K562 (cell line): ENCODE data around the gene CERS6. TPM values are rescaled to one million over a fixed set of nuclear protein-coding genes. Genes with fewer than 3 reads are reported as not detected.
"Not testable (repeated sequence)": the region's sequence is repeated elsewhere in the genome, so short reads cannot be mapped to it uniquely, and the experiment has no call there.

ENCODE experiments used
- ATAC-seq: fragments of 200-7000 bp; cut with Tn5 transposase; 3 replicates; pipeline ENCODE4 v1.9.1; 2020; ENCODE audit warnings: moderate library complexity
- BruUV-seq: library from RNA; stranded (reverse); fragments of 400-500 nt; replicated peaks from 2 replicates; lab custom pipeline; 2021; lab: Mats Ljungman, UMichigan
- CTCF ChIA-PET: fragments of 300-600 bp; formaldehyde crosslinking; extraction: SDS; loops from one replicate; lab custom pipeline; 2021; ENCODE audit warnings: low intra/inter-chr PET ratio; lab: Yijun Ruan, JAX
- POLR2A ChIA-PET: fragments of 300-600, 350-650 bp; sonication (Branson Sonifier 250); formaldehyde crosslinking; extraction: SDS; loops from one replicate; lab custom pipeline; 2021; ENCODE audit warnings: antibody characterized with exemption, inconsistent platforms; lab: Yijun Ruan, JAX
- DNase-seq, 4 experiments: peaks; one replicate each; pipeline versions ENCODE4 v3.0.0 to v3.0.0-alpha.2; 2011 to 2018; ENCODE audit warnings: low spot score in 3 of 4, mixed read lengths in 3 of 4; ENCODE audit errors: extremely low read depth in 1 of 4
- FAIRE-seq: peaks from 2 replicates; lab custom pipeline; 2011; peaks lifted over from hg19 to GRCh38; lab: Jason Lieb, UNC
- H2AFZ ChIP-seq: 2 replicates; pipeline ENCODE4 v1.6.0; 2011; ENCODE audit warnings: low read depth, low read length, control low read depth, inconsistent platforms
- H3K27ac ChIP-seq: fragments of 200-600 bp; 3 replicates; pipeline ENCODE4 v1.8.0; 2011; ENCODE audit warnings: low read depth, mild to moderate bottlenecking, control low read depth, inconsistent platforms, low read length, moderate library complexity, mixed read lengths; ENCODE audit errors: extremely low read depth
- H3K27me3 ChIP-seq, 2 experiments: fragments of 300-600 bp in 1 of 2; 2 replicates in 1 of 2; 3 replicates in 1 of 2; pipeline versions ENCODE4 v1.6.0 to v1.8.0; 2011; ENCODE audit warnings: inconsistent platforms in 2 of 2, low read length in 2 of 2, mild to moderate bottlenecking in 1 of 2, mixed read lengths in 1 of 2, moderate library complexity in 1 of 2; ENCODE audit not compliant: control insufficient read depth in 2 of 2, insufficient read depth in 2 of 2
- H3K36me3 ChIP-seq: fragments of 300-600 bp; 3 replicates; pipeline ENCODE4 v1.8.0; 2011; ENCODE audit warnings: mild to moderate bottlenecking, low read length, inconsistent platforms; ENCODE audit not compliant: control insufficient read depth, insufficient read depth
- H3K4me1 ChIP-seq, 2 experiments: fragments of 200-600 bp in 1 of 2; replicated peaks in 1 of 2; 2 replicates in 1 of 2; 3 replicates in 1 of 2; pipeline versions ENCODE4 v1.5.1 to v1.8.0; 2011; ENCODE audit warnings: inconsistent platforms in 2 of 2, low read length in 2 of 2, mild to moderate bottlenecking in 1 of 2, mixed read lengths in 1 of 2, moderate library complexity in 1 of 2; ENCODE audit not compliant: control insufficient read depth in 2 of 2, insufficient read depth in 2 of 2
- H3K4me2 ChIP-seq: 2 replicates; pipeline ENCODE4 v1.6.1; 2011; ENCODE audit warnings: low read length, control low read depth, inconsistent platforms, mixed read lengths; ENCODE audit not compliant: insufficient read depth
- H3K4me3 ChIP-seq: fragments of 200-600 bp; sonication (generic), shearing (Covaris generic); 2 replicates; pipeline ENCODE4 v1.5.1; 2016; ENCODE audit warnings: control low read depth, inconsistent platforms
- H3K79me2 ChIP-seq: fragments of 200-600 bp; 3 replicates; pipeline ENCODE4 v1.8.0; 2011; ENCODE audit warnings: low read length, inconsistent platforms; ENCODE audit not compliant: control insufficient read depth, insufficient read depth
- H3K9ac ChIP-seq, 2 experiments: 2 replicates each; pipeline versions ENCODE4 v1.6.0 to v1.6.1; 2011; ENCODE audit warnings: low read depth in 2 of 2, low read length in 2 of 2, control low read depth in 1 of 2, inconsistent platforms in 1 of 2, mild to moderate bottlenecking in 1 of 2, mixed read lengths in 1 of 2; ENCODE audit not compliant: insufficient read depth in 1 of 2
- H3K9me1 ChIP-seq: one replicate; pipeline ENCODE4 v1.6.0; 2011; ENCODE audit warnings: inconsistent platforms, mild to moderate bottlenecking, low read length, moderate library complexity; ENCODE audit not compliant: control insufficient read depth, insufficient read depth
- H3K9me3 ChIP-seq: replicated peaks from 2 replicates; pipeline ENCODE4 v1.5.1; 2011; ENCODE audit warnings: low read depth, low read length, inconsistent platforms; ENCODE audit not compliant: control insufficient read depth, insufficient read depth
- H4K20me1 ChIP-seq: replicated peaks from 2 replicates; pipeline ENCODE4 v1.6.1; 2011; ENCODE audit warnings: low read length, inconsistent platforms, mixed read lengths; ENCODE audit not compliant: control insufficient read depth, insufficient read depth
- ADNP ChIP-seq: fragments of 200-800 bp; sonication (Bioruptor generic); IDR thresholded peaks from 2 replicates; pipeline ENCODE4 v1.6.1; 2016; ENCODE audit warnings: missing genetic modification characterization, missing compliant biosample characterization
- BCOR ChIP-seq: fragments of 450-650 bp; IDR thresholded peaks from 2 replicates; pipeline ENCODE4 v1.6.1; 2016
- HDAC2 ChIP-seq: fragments of 450-650 bp; IDR thresholded peaks from 2 replicates; pipeline ENCODE4 v1.6.1; 2016; ENCODE audit warnings: mild to moderate bottlenecking
- KDM1A ChIP-seq, 2 experiments: fragments of 450-650 bp; IDR thresholded peaks; 2 replicates each; pipeline ENCODE4 v1.6.1; 2016; ENCODE audit warnings: mild to moderate bottlenecking in 2 of 2
- ZNF146 ChIP-seq: IDR thresholded peaks from one replicate; pipeline ENCODE4 v1.6.1; 2018; ENCODE audit warnings: missing compliant biosample characterization; ENCODE audit not compliant: unreplicated experiment
- WGBS: fragments of 100-300 bp; shearing (Covaris generic); methylation state at CpG from one replicate; pipeline ENCODE4 v1.1.6; 2016; ENCODE audit warnings: low coverage, mixed read lengths; ENCODE audit not compliant: insufficient coverage; ENCODE audit errors: missing lambda C conversion rate; 5-methylcytosine and 5-hydroxymethylcytosine counted together
- in situ Hi-C: fragments of 300-500 bp; cut with MboI; formaldehyde crosslinking; loops from 4 replicates; pipeline ENCODE4 v1.15.0; 2018; ENCODE audit warnings: inconsistent platforms, mixed read lengths
- intact Hi-C: fragments of 100-400 bp; cut with micrococcal nuclease; formaldehyde crosslinking; loops from 2 replicates; pipeline ENCODE4 v1.14.2; 2022
- polyA plus RNA-seq, 8 experiments: library from polyadenylated mRNA; depleted of rRNA in 4 of 8; stranded (reverse) in 5 of 8; unstranded in 3 of 8; fragments of >200 nt; fragmentation: Nextera tagmentation in 2 of 8; fragmentation: Illumina TruSeq in 1 of 8; extraction: Ambion mirVana in 2 of 8; extraction: Trizol in 1 of 8; gene quantifications; 2 replicates each; pipeline versions ENCODE4 v1.2.1 to v1.2.3, GENCODE V29; 2011 to 2014; ENCODE audit warnings: inconsistent platforms in 1 of 8, missing spikeins in 1 of 8
- total RNA-seq, 7 experiments: library from RNA; depleted of rRNA in 6 of 7; stranded (reverse); fragments of >200 nt in 6 of 7; fragmentation: Illumina TruSeq in 2 of 7; extraction: Trizol in 2 of 7; gene quantifications; 2 replicates each; pipeline versions ENCODE4 v1.2.1 to v1.2.3, GENCODE V29; 2011 to 2021; ENCODE audit warnings: low replicate concordance in 1 of 7
- TF ChIP-seq, protein P1 (sequence below): fragments of 450-650 bp; IDR thresholded peaks from 2 replicates; pipeline ENCODE4 v1.6.1; 2016; ENCODE audit warnings: mild to moderate bottlenecking

Gene CERS6
- total and polyA plus RNA-seq, 9 of the 15 experiments (the other 6 are each of a cell fraction or from before 2014, with no cell fraction given), result 1.6 to 13.6 (median 11.4) TPM

GRCh38 chr2:168491728-168492127 is 35.7 kb downstream of the CERS6 start:
- Histone ChIP-seq H3K79me2 (peaks cover 23% of the 10 kb centered on the region), H3K4me1 (peaks cover 0 to 17% of the 10 kb centered on the region in 2 experiments; a peak in 3 of 5 replicates)
- DNase-seq, H3K27ac ChIP-seq, H3K9me3 ChIP-seq, POLR2A ChIA-PET, in situ Hi-C loops, H3K4me2 ChIP-seq, FAIRE-seq, H3K36me3 ChIP-seq, CTCF ChIA-PET, BruUV-seq, ATAC-seq, H3K27me3 ChIP-seq, H3K9ac ChIP-seq, H4K20me1 ChIP-seq, H3K9me1 ChIP-seq, H2AFZ ChIP-seq, H3K4me3 ChIP-seq: not testable (repeated sequence)
- intact Hi-C loops, result loop anchor here (2.0 to 5.0 kb wide), 2 partner anchors 35 to 196 kb away; partner anchors contain the start of gene CERS6
- WGBS, result 79% methylated on average over 4 of the region's 4 CpGs
- TF ChIP-seq KDM1A (IDR thresholded peaks at IDR 0.05), result peak in 1 of 2 experiments; percentile 63; a peak in 3 of 4 replicates
- TF ChIP-seq, protein P1, sequence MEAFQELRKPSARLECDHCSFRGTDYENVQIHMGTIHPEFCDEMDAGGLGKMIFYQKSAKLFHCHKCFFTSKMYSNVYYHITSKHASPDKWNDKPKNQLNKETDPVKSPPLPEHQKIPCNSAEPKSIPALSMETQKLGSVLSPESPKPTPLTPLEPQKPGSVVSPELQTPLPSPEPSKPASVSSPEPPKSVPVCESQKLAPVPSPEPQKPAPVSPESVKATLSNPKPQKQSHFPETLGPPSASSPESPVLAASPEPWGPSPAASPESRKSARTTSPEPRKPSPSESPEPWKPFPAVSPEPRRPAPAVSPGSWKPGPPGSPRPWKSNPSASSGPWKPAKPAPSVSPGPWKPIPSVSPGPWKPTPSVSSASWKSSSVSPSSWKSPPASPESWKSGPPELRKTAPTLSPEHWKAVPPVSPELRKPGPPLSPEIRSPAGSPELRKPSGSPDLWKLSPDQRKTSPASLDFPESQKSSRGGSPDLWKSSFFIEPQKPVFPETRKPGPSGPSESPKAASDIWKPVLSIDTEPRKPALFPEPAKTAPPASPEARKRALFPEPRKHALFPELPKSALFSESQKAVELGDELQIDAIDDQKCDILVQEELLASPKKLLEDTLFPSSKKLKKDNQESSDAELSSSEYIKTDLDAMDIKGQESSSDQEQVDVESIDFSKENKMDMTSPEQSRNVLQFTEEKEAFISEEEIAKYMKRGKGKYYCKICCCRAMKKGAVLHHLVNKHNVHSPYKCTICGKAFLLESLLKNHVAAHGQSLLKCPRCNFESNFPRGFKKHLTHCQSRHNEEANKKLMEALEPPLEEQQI, result 0 out of 2 replicates have a peak, but pooled peaks have one; percentile 35
- TF ChIP-seq BCOR, result peak; percentile 91
- peak; percentile 48; the same call in 1 of the 2 replicates for TF ChIP-seq HDAC2
- peak; percentile 84 for TF ChIP-seq ZNF146 (CRISPR knock-in tag)
- 0 out of 2 replicates have a peak, but pooled peaks have one; percentile 17 for TF ChIP-seq ADNP (tag)

DNA sequence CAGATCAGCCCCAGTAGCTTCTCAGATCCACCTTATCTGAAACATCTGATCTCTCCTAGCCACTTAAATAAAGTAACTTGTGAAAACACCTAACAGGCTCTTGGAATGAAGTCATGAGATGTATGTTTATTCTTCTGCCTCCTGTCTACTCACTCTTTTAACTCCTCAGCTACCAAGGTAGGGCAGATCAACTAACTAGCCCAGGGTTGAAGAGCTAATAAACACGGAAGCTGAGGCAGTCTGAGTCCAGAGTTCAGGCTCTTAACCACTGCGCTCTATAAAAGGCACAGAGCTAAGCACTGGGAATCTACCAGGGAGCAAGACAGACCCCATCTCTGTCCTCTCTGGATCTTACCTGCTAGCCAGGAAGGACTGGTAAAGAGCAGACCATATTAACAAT is 37.1 kb downstream of the CERS6 start:
- H4K20me1 ChIP-seq, in situ Hi-C loops, H3K36me3 ChIP-seq, CTCF ChIA-PET, H3K9me3 ChIP-seq, H3K9me1 ChIP-seq, H2AFZ ChIP-seq, FAIRE-seq, H3K9ac ChIP-seq, ATAC-seq, H3K27ac ChIP-seq, H3K4me2 ChIP-seq, BruUV-seq, DNase-seq, H3K27me3 ChIP-seq, H3K4me3 ChIP-seq: not testable (repeated sequence)
- Histone ChIP-seq H3K4me1 (peaks cover 0 to 17% of the 10 kb centered on the region in 2 experiments; a peak in 3 of 5 replicates), H3K79me2 (peaks cover 23% of the 10 kb centered on the region)
- WGBS, result 65% methylated on average over 2 of the region's 2 CpGs
- POLR2A ChIA-PET, result interaction anchor here (0.5 to 0.8 kb wide), 2 partner anchors 12 to 315 kb away, joined by 3 read pairs; no protein-coding TSS in a partner anchor
- intact Hi-C loops, result loop anchor here (5.0 kb wide), 1 partner anchor 194 kb away; no protein-coding TSS in a partner anchor
